H1 (cell line): Measurements from ENCODE around the gene TRO. TPM values are rescaled to one million over a fixed set of nuclear protein-coding genes. Genes with fewer than 3 reads are reported as not detected.

Source experiments
- CTCF ChIA-PET: fragments of 300-600 bp; sonication (Branson Sonifier 250); formaldehyde crosslinking; loops from one replicate; lab custom pipeline; 2021; ENCODE audit not compliant: partially characterized antibody; lab: Charles Lee
- POLR2A ChIA-PET: fragments of 300-600 bp; sonication (Branson Sonifier 250); formaldehyde crosslinking; loops from one replicate; lab custom pipeline; 2021; ENCODE audit warnings: inconsistent platforms; ENCODE audit not compliant: partially characterized antibody; lab: Charles Lee
- DNase-seq, 2 experiments: peaks; one replicate each; pipeline versions ENCODE4 v3.0.0 to v3.0.0-alpha.2; 2010 to 2022; ENCODE audit warnings: low spot score in 2 of 2, low read depth in 1 of 2, mixed read lengths in 1 of 2
- FAIRE-seq: peaks from 2 replicates; lab custom pipeline; 2011; peaks lifted over from hg19 to GRCh38; lab: Jason Lieb, UNC
- H2AFZ ChIP-seq: 2 replicates; pipeline ENCODE4 v1.8.1; 2012; ENCODE audit warnings: low read length, inconsistent platforms
- H2AK5ac ChIP-seq: 2 replicates; pipeline ENCODE4 v1.6.1; 2013; ENCODE audit warnings: low read depth, low read length
- H2BK120ac ChIP-seq: replicated peaks from 2 replicates; pipeline ENCODE3; 2013; ENCODE audit warnings: low read depth, low read length, inconsistent platforms
- H2BK12ac ChIP-seq: 2 replicates; pipeline ENCODE4 v1.6.1; 2013; ENCODE audit warnings: low read depth, low read length
- H2BK15ac ChIP-seq: 2 replicates; pipeline ENCODE4 v1.6.1; 2013; ENCODE audit warnings: low read length
- H2BK20ac ChIP-seq: 2 replicates; pipeline ENCODE4 v1.6.1; 2013; ENCODE audit warnings: low read length
- H2BK5ac ChIP-seq: 2 replicates; pipeline ENCODE4 v1.6.1; 2013; ENCODE audit warnings: low read depth, low read length
- H3K14ac ChIP-seq: 2 replicates; pipeline ENCODE4 v1.6.1; 2013; ENCODE audit warnings: inconsistent platforms; ENCODE audit not compliant: insufficient read length
- H3K18ac ChIP-seq: 2 replicates; pipeline ENCODE4 v1.6.1; 2013; ENCODE audit warnings: low read length; ENCODE audit errors: extremely low read depth
- H3K23ac ChIP-seq: 2 replicates; pipeline ENCODE4 v1.6.1; 2013; ENCODE audit warnings: inconsistent platforms; ENCODE audit not compliant: insufficient read length
- H3K23me2 ChIP-seq: 2 replicates; pipeline ENCODE4 v1.6.1; 2013; ENCODE audit warnings: low read depth, low read length
- H3K27ac ChIP-seq: 2 replicates; pipeline ENCODE4 v1.6.1; 2011; ENCODE audit warnings: low read depth, low read length, inconsistent platforms
- H3K27me3 ChIP-seq, 4 experiments: replicated peaks in 1 of 4; 1 replicate in 1 of 4; 2 replicates in 3 of 4; pipeline versions ENCODE4 v1.6.1 to v1.8.1; 2011 to 2013; ENCODE audit warnings: low read length in 3 of 4, mild to moderate bottlenecking in 3 of 4, inconsistent platforms in 2 of 4, mixed read lengths in 2 of 4, moderate library complexity in 1 of 4; ENCODE audit not compliant: control insufficient read depth in 3 of 4, insufficient read depth in 3 of 4; ENCODE audit errors: extremely low read depth in 1 of 4
- H3K36me3 ChIP-seq, 4 experiments: 2 replicates each; pipeline versions ENCODE4 v1.6.1 to v1.8.1; 2011 to 2013; ENCODE audit warnings: mild to moderate bottlenecking in 4 of 4, low read length in 3 of 4, moderate library complexity in 2 of 4, control low read depth in 1 of 4, inconsistent platforms in 1 of 4; ENCODE audit not compliant: insufficient read depth in 4 of 4, control insufficient read depth in 2 of 4
- H3K4ac ChIP-seq: replicated peaks from 2 replicates; pipeline ENCODE3; 2013; ENCODE audit warnings: low read length, low read depth, mixed read lengths, inconsistent platforms; ENCODE audit not compliant: insufficient read length
- H3K4me1 ChIP-seq, 4 experiments: replicated peaks in 1 of 4; 1 replicate in 1 of 4; 2 replicates in 3 of 4; pipeline versions ENCODE4 v1.6.1 to v1.8.1; 2011 to 2013; ENCODE audit warnings: low read length in 3 of 4, inconsistent platforms in 2 of 4, mixed read lengths in 1 of 4; ENCODE audit not compliant: insufficient read depth in 4 of 4, control insufficient read depth in 3 of 4
- H3K4me2 ChIP-seq, 2 experiments: 2 replicates each; pipeline versions ENCODE4 v1.6.1 to v1.8.1; 2011 to 2013; ENCODE audit warnings: low read depth in 2 of 2, low read length in 2 of 2, control low read depth in 1 of 2, inconsistent platforms in 1 of 2, mild to moderate bottlenecking in 1 of 2; ENCODE audit not compliant: insufficient read depth in 1 of 2
- H3K4me3 ChIP-seq, 4 experiments: fragments of 200-600, 300-600 bp in 1 of 4; sonication (generic), shearing (Covaris generic), sonication (Bioruptor Twin) in 1 of 4; 2 replicates each; pipeline versions ENCODE4 v1.5.1 to v1.8.1; 2011 to 2016; ENCODE audit warnings: low read length in 4 of 4, low read depth in 3 of 4, control low read depth in 2 of 4, inconsistent platforms in 2 of 4, mild to moderate bottlenecking in 2 of 4, mixed read lengths in 1 of 4, moderate library complexity in 1 of 4; ENCODE audit not compliant: insufficient read depth in 2 of 4; ENCODE audit errors: extremely low read depth in 1 of 4
- H3K56ac ChIP-seq: replicated peaks from 2 replicates; pipeline ENCODE3; 2013; ENCODE audit warnings: low read depth, mild to moderate bottlenecking, mixed read lengths, low read length, inconsistent platforms; ENCODE audit not compliant: insufficient read length
- H3K79me1 ChIP-seq: 2 replicates; pipeline ENCODE4 v1.6.1; 2013; ENCODE audit warnings: low read depth, low read length, control low read depth
- H3K79me2 ChIP-seq, 2 experiments: 2 replicates each; pipeline versions ENCODE4 v1.6.1 to v1.8.1; 2012 to 2013; ENCODE audit warnings: low read length in 2 of 2, mild to moderate bottlenecking in 2 of 2, inconsistent platforms in 1 of 2; ENCODE audit not compliant: insufficient read depth in 2 of 2, control insufficient read depth in 1 of 2
- H3K9ac ChIP-seq, 4 experiments: replicated peaks in 1 of 4; 1 replicate in 1 of 4; 2 replicates in 3 of 4; pipeline versions ENCODE4 v1.6.1 to v1.8.1; 2011 to 2013; ENCODE audit warnings: low read depth in 3 of 4, low read length in 3 of 4, control low read depth in 2 of 4, mild to moderate bottlenecking in 2 of 4, moderate library complexity in 2 of 4, inconsistent platforms in 1 of 4; ENCODE audit errors: extremely low read depth in 1 of 4
- H3K9me3 ChIP-seq, 2 experiments: 2 replicates each; pipeline versions ENCODE4 v1.6.1 to v1.8.1; 2012 to 2013; ENCODE audit warnings: mild to moderate bottlenecking in 2 of 2, moderate library complexity in 2 of 2, control low read depth in 1 of 2, inconsistent platforms in 1 of 2, low read depth in 1 of 2, low read length in 1 of 2, mixed read lengths in 1 of 2; ENCODE audit not compliant: insufficient read depth in 2 of 2
- H4K20me1 ChIP-seq, 2 experiments: replicated peaks in 1 of 2; 2 replicates each; pipeline versions ENCODE3 to v1.8.1; 2011 to 2013; ENCODE audit warnings: inconsistent platforms in 2 of 2, low read length in 2 of 2, mild to moderate bottlenecking in 1 of 2; ENCODE audit not compliant: insufficient read depth in 2 of 2, control insufficient read depth in 1 of 2
- H4K5ac ChIP-seq: 2 replicates; pipeline ENCODE4 v1.6.1; 2013; ENCODE audit warnings: low read length, low read depth, mixed read lengths, inconsistent platforms; ENCODE audit not compliant: insufficient read length
- H4K8ac ChIP-seq: 2 replicates; pipeline ENCODE4 v1.8.0; 2013; ENCODE audit warnings: mild to moderate bottlenecking, moderate library complexity, low read length, inconsistent platforms; ENCODE audit not compliant: insufficient read depth; ENCODE audit errors: extremely low read depth
- H4K91ac ChIP-seq: replicated peaks from 2 replicates; pipeline ENCODE3; 2013; ENCODE audit warnings: low read length, mixed read lengths, inconsistent platforms; ENCODE audit not compliant: insufficient read length
- CBX8 ChIP-seq: fragments of 300-800, 300-1000 bp; sonication (generic); IDR thresholded peaks from 2 replicates; pipeline ENCODE4 v1.7.1; 2016; ENCODE audit warnings: low read depth, low read length, borderline replicate concordance
- CTCF ChIP-seq, 3 experiments: IDR thresholded peaks; 1 replicate in 2 of 3; 2 replicates in 1 of 3; pipeline versions ENCODE4 v1.5.1 to v1.6.1; 2011; ENCODE audit warnings: low read length in 3 of 3, mild to moderate bottlenecking in 3 of 3, inconsistent platforms in 2 of 3, low read depth in 1 of 3, moderate library complexity in 1 of 3; ENCODE audit not compliant: insufficient read depth in 1 of 3; ENCODE audit errors: control extremely low read depth in 1 of 3
- E2F6 ChIP-seq: IDR thresholded peaks from 2 replicates; pipeline ENCODE4 v1.6.1; 2012; ENCODE audit warnings: inconsistent platforms
- JUN ChIP-seq: IDR thresholded peaks from 2 replicates; pipeline ENCODE4 v1.6.1; 2011; ENCODE audit warnings: low read depth, mild to moderate bottlenecking, improper control_type of control experiment, low read length
- JUND ChIP-seq: IDR thresholded peaks from 2 replicates; pipeline ENCODE4 v1.6.1; 2011; ENCODE audit warnings: mild to moderate bottlenecking, improper control_type of control experiment, low read length
- MAFK ChIP-seq: IDR thresholded peaks from 2 replicates; pipeline ENCODE4 v1.6.1; 2012; ENCODE audit warnings: low read depth, mild to moderate bottlenecking, improper control_type of control experiment, low read length
- RFX5 ChIP-seq: IDR thresholded peaks from 2 replicates; pipeline ENCODE4 v1.6.1; 2011; ENCODE audit warnings: low read depth, low read length, improper control_type of control experiment, borderline replicate concordance
- SAP30 ChIP-seq: fragments of 300-600 bp; sonication (generic); IDR thresholded peaks from 2 replicates; pipeline ENCODE4 v1.7.1; 2012; ENCODE audit warnings: low read length, moderate library complexity, mild to moderate bottlenecking, inconsistent platforms; ENCODE audit not compliant: insufficient read depth, insufficient replicate concordance
- TEAD4 ChIP-seq: IDR thresholded peaks from 2 replicates; pipeline ENCODE4 v1.6.1; 2012; ENCODE audit warnings: low read depth, low read length, inconsistent platforms, mixed read lengths
- ZNF274 ChIP-seq: IDR thresholded peaks from 2 replicates; pipeline ENCODE4 v1.7.0; 2012; ENCODE audit warnings: low read length, borderline replicate concordance; ENCODE audit errors: extremely low read depth
- WGBS, 2 experiments: shearing (Covaris generic) in 1 of 2; methylation state at CpG; one replicate each; pipeline versions ENCODE4 v1.1.6 to v1.1.7; 2013 to 2015; ENCODE audit warnings: low lambda C conversion rate in 2 of 2, mixed read lengths in 2 of 2, inconsistent platforms in 1 of 2, low coverage in 1 of 2, missing lambda C conversion rate in 1 of 2; ENCODE audit not compliant: insufficient replicate concordance in 2 of 2, insufficient coverage in 1 of 2, insufficient read length in 1 of 2; ENCODE audit errors: extremely low coverage in 1 of 2, missing lambda C conversion rate in 1 of 2; 5-methylcytosine and 5-hydroxymethylcytosine counted together
- polyA plus RNA-seq, 7 experiments: library from polyadenylated mRNA; depleted of rRNA in 3 of 7; stranded (reverse) in 5 of 7; unstranded in 2 of 7; fragments of >200 nt in 5 of 7; fragments of 200-250 nt in 2 of 7; gene quantifications; 1 replicate in 5 of 7; 2 replicates in 1 of 7; 4 replicates in 1 of 7; pipeline versions ENCODE4 v1.2.1 to v1.2.3, GENCODE V29; 2011 to 2013; ENCODE audit warnings: missing spikeins in 2 of 7, mixed read lengths in 2 of 7
- total RNA-seq: library from RNA; stranded (reverse); fragmentation: NEBNext Ultra II Directional; extraction: Animal tissue kit (Norgen Biotek cat#: 25700); gene quantifications from 2 replicates; pipeline ENCODE4 v1.2.1, GENCODE V29; 2021

TRO gene
- total and polyA plus RNA-seq, 2 of the 8 experiments (the other 6 are each of a cell fraction or from before 2014, with no cell fraction given) = 49.5 to 57.6 TPM

DNA sequence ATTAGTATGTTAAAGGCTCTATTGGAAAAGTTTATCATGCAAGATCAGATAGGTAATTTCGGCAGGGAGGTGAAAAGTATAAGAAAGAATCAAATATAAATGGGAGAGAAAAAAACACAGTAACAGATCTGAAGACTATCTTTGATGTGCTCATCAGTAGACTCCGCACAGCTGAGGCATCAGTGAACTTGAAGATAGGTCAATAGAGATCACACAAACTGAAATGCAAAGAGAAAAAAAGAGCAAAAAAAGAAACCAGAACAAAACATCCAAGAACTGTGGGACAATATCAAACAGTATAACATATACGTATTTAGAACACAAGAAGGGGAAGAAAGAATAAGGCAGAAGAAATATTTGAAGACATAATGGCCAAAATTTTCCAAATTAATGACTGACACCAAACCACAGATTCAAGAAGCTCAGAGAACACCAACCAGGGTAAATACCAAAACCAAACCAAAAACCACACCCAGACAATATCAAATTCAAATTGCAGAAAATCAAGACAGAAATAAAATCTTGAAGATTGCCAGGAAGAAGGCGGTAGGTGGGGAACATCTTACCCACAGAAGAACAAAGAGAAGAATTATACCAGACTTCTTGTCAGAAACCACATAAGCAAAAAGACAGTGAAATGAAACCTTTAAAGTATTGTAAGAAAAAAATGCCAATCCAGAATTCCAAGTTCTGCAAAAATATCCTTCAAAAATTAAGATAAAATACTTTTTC lies 44.3 kb downstream of the TRO start:
- H3K79me1 ChIP-seq = no peaks in the 10 kb centered on the region
- POLR2A ChIA-PET = no interaction called here
- TF ChIP-seq E2F6 = no peak
- TF ChIP-seq JUND = no peak
- TF ChIP-seq CBX8 = no peak
- no peak for TF ChIP-seq TEAD4
- TF ChIP-seq CTCF (IDR thresholded peaks at IDR 0.05; ENCODE audit: control extremely low read depth in 1 of 3, insufficient read depth in 1 of 3, low read depth in 1 of 3, low read length in 3 of 3) = no peak
- no peak for TF ChIP-seq JUN
- TF ChIP-seq MAFK = no peak
- no peak for TF ChIP-seq RFX5
- no peak for TF ChIP-seq ZNF274
- no peak for TF ChIP-seq SAP30

More for the DNA sequence above, 44.3 kb downstream of the TRO start:
- Histone ChIP-seq H3K9me3 (peaks cover 0 to 4% of the 10 kb centered on the region in 2 experiments; a peak in 1 of 4 replicates), H3K27me3 (no peaks in the 10 kb centered on the region; a peak in 1 of 7 replicates), H3K14ac (no peak overlapping the region), H3K4ac (no peak overlapping the region), H3K23ac (no peak overlapping the region), H3K56ac (no peak overlapping the region), H3K23me2 (no peaks in the 10 kb centered on the region), H3K18ac (no peak overlapping the region), H2BK120ac (no peak overlapping the region), H3K4me3 (no peak overlapping the region), H3K79me2 (no peaks in the 10 kb centered on the region), H2AFZ (no peak overlapping the region), H4K91ac (no peak overlapping the region), H2BK12ac (no peak overlapping the region), H3K4me2 (no peak overlapping the region), H3K4me1 (no peaks in the 10 kb centered on the region), H3K9ac (no peak overlapping the region), H2BK5ac (no peak overlapping the region), H3K27ac (no peak overlapping the region), H4K5ac (no peak overlapping the region), H2BK20ac (no peak overlapping the region), H2BK15ac (no peak overlapping the region), H4K8ac (no peak overlapping the region), H4K20me1 (no peaks in the 10 kb centered on the region), H3K36me3 (no peaks in the 10 kb centered on the region), H2AK5ac (no peak overlapping the region)
- WGBS, 2 experiments = 75% methylated on average over 3 of the region's 4 CpGs; no CpG with 5 or more reads in 1 of the 2 experiments
- FAIRE-seq (no peak), DNase-seq (no peak)
- CTCF ChIA-PET = no interaction called here
